Mammary microvascular endothelial cell (primary cell): Measurements from ENCODE around the gene SARS2. TPM values are rescaled to one million over a fixed set of nuclear protein-coding genes. Genes with fewer than 3 reads are reported as not detected.

Experiments
- total RNA-seq: library from RNA; depleted of rRNA; stranded (reverse); fragments of >200 nt; gene quantifications from 2 replicates; pipeline ENCODE4 v1.2.3, GENCODE V29; 2015

Gene SARS2
- total RNA-seq = 23.8 and 27.8 TPM in 2 replicates

GRCh38 chr19:38929929-38930775 lies at the start of gene SARS2:
TSS of gene SARS2 (minus strand) at chr19:38930763. CDS start at chr19:38930736, 27 bp downstream.

GRCh38 chr19:38975214-38975860 lies 44.8 kb upstream of the SARS2 start, which contains the start of gene FBXO17:
TSS of gene FBXO17 (minus strand) at chr19:38975742. CDS start at chr19:38950319, 25,423 bp downstream.

GRCh38 chr19:38930776-38931520 lies 385 bp upstream of the SARS2 start, which contains the start of gene MRPS12:
TSS of gene MRPS12 (plus strand) at chr19:38930944. CDS start at chr19:38931295, 351 bp downstream.

GRCh38 chr19:38899447-38900201 lies 30.9 kb downstream of the SARS2 start, which contains the start of the genes NFKBIB and SIRT2:
TSS of gene NFKBIB (plus strand) at chr19:38899969. CDS start at chr19:38900033, 64 bp downstream.
TSS of gene SIRT2 (minus strand) at chr19:38899618. CDS start at chr19:38899521, 97 bp downstream.

GRCh38 chr19:38877781-38878574 lies 52.6 kb downstream of the SARS2 start, which contains the start of gene RINL:
TSS of gene RINL (minus strand) at chr19:38878275. CDS start at chr19:38876742, 1,533 bp downstream.

Other genes starting within 250 kb of the SARS2 start
- gene CAPN12, start 186.3 kb downstream of the SARS2 start, total RNA-seq = not detected in 2 replicates
- not detected in 2 replicates for gene LGALS7, start 157.2 kb downstream of the SARS2 start, total RNA-seq
- not detected in 2 replicates for gene LGALS7B, start 141.6 kb downstream of the SARS2 start, total RNA-seq
- not detected in 2 replicates for gene LGALS4, start 117.8 kb downstream of the SARS2 start, total RNA-seq
- 39.7 and 53.8 TPM in 2 replicates for gene ECH1, start 99.0 kb downstream of the SARS2 start, total RNA-seq
- gene HNRNPL, start 80.8 kb downstream of the SARS2 start, total RNA-seq = 212 and 264 TPM in 2 replicates
- gene RINL, start 52.5 kb downstream of the SARS2 start, total RNA-seq = 7.8 and 8.3 TPM in 2 replicates
- 81.7 and 86.8 TPM in 2 replicates for gene SIRT2, start 31.1 kb downstream of the SARS2 start, total RNA-seq
- gene NFKBIB, start 30.8 kb downstream of the SARS2 start, total RNA-seq = 25.8 and 26.2 TPM in 2 replicates
- not detected in 2 replicates for gene CCER2, start 18.6 kb downstream of the SARS2 start, total RNA-seq
- gene MRPS12, start 181 bp upstream of the SARS2 start, total RNA-seq = 65.5 and 68.4 TPM in 2 replicates
- gene FBXO17, start 45.0 kb upstream of the SARS2 start, total RNA-seq = 2.1 and 6.5 TPM in 2 replicates
- 0.34 and 2.7 TPM in 2 replicates for gene FBXO27, start 101.8 kb upstream of the SARS2 start, total RNA-seq
- gene ACP7, start 153.6 kb upstream of the SARS2 start, total RNA-seq = 0.10 and 0.33 TPM in 2 replicates
- gene PAK4, start 195.0 kb upstream of the SARS2 start, total RNA-seq = 10.0 and 16.9 TPM in 2 replicates